ENCODE data around the gene IQSEC1. TPM values are rescaled to one million over a fixed set of nuclear protein-coding genes. Genes with fewer than 3 reads are reported as not detected.

The IQSEC1 gene
- total and polyA plus RNA-seq, 2 of the 8 experiments (the other 6 are each of a cell fraction or from before 2014, with no cell fraction given): 6.8 to 28.8 TPM

GRCh38 chr3:12914088-12914487 lies 159.1 kb downstream of the IQSEC1 start:
- Histone ChIP-seq H2BK20ac (ENCODE audit: low read length) (no peak overlapping the region), H2BK120ac (replicated peaks; ENCODE audit: low read depth, low read length) (no peak overlapping the region), H2BK5ac (ENCODE audit: low read depth, low read length) (no peak overlapping the region), H3K79me2 (ENCODE audit: control insufficient read depth in 1 of 2, insufficient read depth in 2 of 2, low read length in 2 of 2) (no peaks in the 10 kb centered on the region), H3K56ac (replicated peaks; ENCODE audit: insufficient read length, low read depth, low read length) (no peak overlapping the region), H3K79me1 (ENCODE audit: low read depth, low read length) (no peaks in the 10 kb centered on the region; the same call in 1 of the 2 replicates), H4K8ac (ENCODE audit: extremely low read depth, insufficient read depth, low read length) (no peak overlapping the region), H4K20me1 (replicated peaks in 1 of 2; ENCODE audit: control insufficient read depth in 1 of 2, insufficient read depth in 2 of 2, low read length in 2 of 2) (peaks cover 0 to 11% of the 10 kb centered on the region in 2 experiments), H3K9me3 (ENCODE audit: insufficient read depth in 2 of 2, low read depth in 1 of 2, low read length in 1 of 2) (no peaks in the 10 kb centered on the region), H3K4ac (replicated peaks; ENCODE audit: insufficient read length, low read depth, low read length) (no peak overlapping the region), H2AFZ (ENCODE audit: low read length) (no peak overlapping the region), H4K91ac (replicated peaks; ENCODE audit: insufficient read length, low read length) (no peak overlapping the region), H3K4me3 (ENCODE audit: extremely low read depth in 1 of 4, insufficient read depth in 2 of 4, low read depth in 3 of 4, low read length in 4 of 4) (no peak overlapping the region), H2AK5ac (ENCODE audit: low read depth, low read length) (no peak overlapping the region), H4K5ac (ENCODE audit: insufficient read length, low read depth, low read length) (no peak overlapping the region), H3K4me1 (replicated peaks in 1 of 4; ENCODE audit: control insufficient read depth in 3 of 4, insufficient read depth in 4 of 4, low read length in 3 of 4) (no peaks in the 10 kb centered on the region), H3K23ac (ENCODE audit: insufficient read length) (no peak overlapping the region), H3K27ac (ENCODE audit: low read depth, low read length) (no peak overlapping the region), H3K36me3 (ENCODE audit: control insufficient read depth in 2 of 4, insufficient read depth in 4 of 4, low read length in 3 of 4) (peaks cover 0 to 8% (median under 1%) of the 10 kb centered on the region in 4 experiments; a peak in 2 of 8 replicates), H2BK12ac (ENCODE audit: low read depth, low read length) (no peak overlapping the region), H3K14ac (ENCODE audit: insufficient read length) (no peak overlapping the region), H3K27me3 (replicated peaks in 1 of 4; ENCODE audit: control insufficient read depth in 3 of 4, extremely low read depth in 1 of 4, insufficient read depth in 3 of 4, low read length in 3 of 4) (no peaks in the 10 kb centered on the region), H3K23me2 (ENCODE audit: low read depth, low read length) (no peaks in the 10 kb centered on the region), H3K4me2 (ENCODE audit: insufficient read depth in 1 of 2, low read depth in 2 of 2, low read length in 2 of 2) (no peak overlapping the region), H3K18ac (ENCODE audit: extremely low read depth, low read length) (no peak overlapping the region), H3K9ac (replicated peaks in 1 of 4; ENCODE audit: extremely low read depth in 1 of 4, low read depth in 3 of 4, low read length in 3 of 4) (no peak overlapping the region), H2BK15ac (ENCODE audit: low read length) (no peak overlapping the region)
- WGBS, 2 experiments (ENCODE audit: extremely low coverage in 1 of 2, insufficient coverage in 1 of 2, insufficient read length in 1 of 2, insufficient replicate concordance in 2 of 2, low coverage in 1 of 2, low lambda C conversion rate in 2 of 2, missing lambda C conversion rate in 1 of 2): 98% methylated on average over 6 of the region's 7 CpGs; no CpG with 5 or more reads in 1 of the 2 experiments
- ChIA-PET POLR2A (ENCODE audit: partially characterized antibody) (no interaction called here), CTCF (ENCODE audit: partially characterized antibody) (interaction anchor here (0.7 kb wide), 1 partner anchor 8 kb away, joined by 3 read pairs; no protein-coding TSS in a partner anchor)
- FAIRE-seq (no peak), DNase-seq (ENCODE audit: low read depth in 1 of 2, low spot score in 2 of 2) (no peak)
- TF ChIP-seq SIN3A (conservative IDR thresholded peaks at IDR 0.05 in 1 of 2, IDR thresholded peaks at IDR 0.05 in 1 of 2; ENCODE audit: low read depth in 1 of 2, low read length in 2 of 2) (no peak), RBBP5 (IDR thresholded peaks at IDR 0.05; ENCODE audit: borderline replicate concordance, low read depth, low read length) (no peak), POU5F1 (IDR thresholded peaks at IDR 0.05; ENCODE audit: low read depth, low read length) (no peak)
- TF ChIP-seq, protein P1, sequence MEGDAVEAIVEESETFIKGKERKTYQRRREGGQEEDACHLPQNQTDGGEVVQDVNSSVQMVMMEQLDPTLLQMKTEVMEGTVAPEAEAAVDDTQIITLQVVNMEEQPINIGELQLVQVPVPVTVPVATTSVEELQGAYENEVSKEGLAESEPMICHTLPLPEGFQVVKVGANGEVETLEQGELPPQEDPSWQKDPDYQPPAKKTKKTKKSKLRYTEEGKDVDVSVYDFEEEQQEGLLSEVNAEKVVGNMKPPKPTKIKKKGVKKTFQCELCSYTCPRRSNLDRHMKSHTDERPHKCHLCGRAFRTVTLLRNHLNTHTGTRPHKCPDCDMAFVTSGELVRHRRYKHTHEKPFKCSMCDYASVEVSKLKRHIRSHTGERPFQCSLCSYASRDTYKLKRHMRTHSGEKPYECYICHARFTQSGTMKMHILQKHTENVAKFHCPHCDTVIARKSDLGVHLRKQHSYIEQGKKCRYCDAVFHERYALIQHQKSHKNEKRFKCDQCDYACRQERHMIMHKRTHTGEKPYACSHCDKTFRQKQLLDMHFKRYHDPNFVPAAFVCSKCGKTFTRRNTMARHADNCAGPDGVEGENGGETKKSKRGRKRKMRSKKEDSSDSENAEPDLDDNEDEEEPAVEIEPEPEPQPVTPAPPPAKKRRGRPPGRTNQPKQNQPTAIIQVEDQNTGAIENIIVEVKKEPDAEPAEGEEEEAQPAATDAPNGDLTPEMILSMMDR (IDR thresholded peaks at IDR 0.05; ENCODE audit: control extremely low read depth in 1 of 3, insufficient read depth in 1 of 3, low read depth in 1 of 3, low read length in 3 of 3): no peak
